ENCODE measurements around the gene WASF2.

The WASF2 gene

DNA sequence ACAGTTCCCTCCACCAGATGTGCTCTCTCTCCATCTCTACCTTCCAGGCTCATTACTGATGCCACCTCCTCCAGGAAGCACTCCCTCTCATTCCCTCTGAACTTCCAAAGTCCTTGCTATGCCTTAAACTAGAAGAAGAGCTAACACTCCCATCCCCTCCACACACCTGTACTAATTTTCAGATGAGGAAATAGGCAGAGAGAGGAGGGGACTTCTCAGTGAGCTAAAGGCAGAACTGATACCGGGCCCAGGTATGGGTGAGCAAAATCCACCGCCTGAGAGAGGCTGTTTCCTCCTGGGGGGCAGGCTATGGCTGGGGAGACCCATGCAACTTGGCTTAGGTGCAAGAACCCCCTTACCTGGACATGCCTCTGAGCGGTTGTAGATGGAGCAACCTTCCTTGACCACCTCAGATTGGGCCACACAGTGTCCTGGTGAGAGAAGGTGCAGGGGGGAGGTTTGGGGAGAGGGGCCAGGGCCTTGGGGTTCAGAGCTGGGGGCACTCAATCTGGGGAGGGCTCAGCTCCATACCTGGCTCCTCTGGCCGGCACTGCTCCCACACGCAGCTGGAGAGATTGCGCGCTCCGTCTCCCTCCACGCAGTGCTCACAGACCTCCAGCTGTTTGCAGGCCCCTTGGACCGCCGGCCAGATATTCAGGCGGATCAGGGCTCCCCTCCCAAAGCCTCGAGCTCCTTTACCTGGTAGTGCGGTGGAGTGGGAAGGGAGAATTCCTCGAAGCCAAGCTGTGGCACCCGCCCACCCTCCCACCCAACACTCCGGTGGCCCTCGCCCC lies 107.8 kb downstream of the WASF2 start:
- Histone ChIP-seq H3K27me3 (ENCODE audit: insufficient read depth, low read length) (peaks cover 4% of the 10 kb centered on the region; the same call in 1 of the 2 replicates), H2AFZ (ENCODE audit: low read length) (no peak overlapping the region), H4K20me1 (ENCODE audit: insufficient read depth, low read length) (no peaks in the 10 kb centered on the region), H3K4me3 (ENCODE audit: low read depth, low read length, poor library complexity, severe bottlenecking) (no peak overlapping the region), H3K4me2 (ENCODE audit: low read length) (no peak overlapping the region), H3K36me3 (ENCODE audit: insufficient read depth, low read length) (no peaks in the 10 kb centered on the region), H3K79me2 (ENCODE audit: insufficient read depth, low read length) (no peaks in the 10 kb centered on the region), H3K9ac (ENCODE audit: low read length) (no peak overlapping the region), H3F3A (ENCODE audit: insufficient read depth, low read length) (no peaks in the 10 kb centered on the region), H3K4me1 (ENCODE audit: insufficient read depth, low read length, severe bottlenecking) (no peaks in the 10 kb centered on the region), H3K9me2 (ENCODE audit: low read depth, low read length) (no peaks in the 10 kb centered on the region), H3K27ac (ENCODE audit: low read depth, low read length, poor library complexity, severe bottlenecking) (no peak overlapping the region), H3K9me3 (ENCODE audit: low read length) (no peaks in the 10 kb centered on the region)
- TF ChIP-seq CTCF (IDR thresholded peaks at IDR 0.05; ENCODE audit: low read length) (no peak), EZH2 (IDR thresholded peaks at IDR 0.05; ENCODE audit: borderline replicate concordance, low read length) (no peak)

DNA sequence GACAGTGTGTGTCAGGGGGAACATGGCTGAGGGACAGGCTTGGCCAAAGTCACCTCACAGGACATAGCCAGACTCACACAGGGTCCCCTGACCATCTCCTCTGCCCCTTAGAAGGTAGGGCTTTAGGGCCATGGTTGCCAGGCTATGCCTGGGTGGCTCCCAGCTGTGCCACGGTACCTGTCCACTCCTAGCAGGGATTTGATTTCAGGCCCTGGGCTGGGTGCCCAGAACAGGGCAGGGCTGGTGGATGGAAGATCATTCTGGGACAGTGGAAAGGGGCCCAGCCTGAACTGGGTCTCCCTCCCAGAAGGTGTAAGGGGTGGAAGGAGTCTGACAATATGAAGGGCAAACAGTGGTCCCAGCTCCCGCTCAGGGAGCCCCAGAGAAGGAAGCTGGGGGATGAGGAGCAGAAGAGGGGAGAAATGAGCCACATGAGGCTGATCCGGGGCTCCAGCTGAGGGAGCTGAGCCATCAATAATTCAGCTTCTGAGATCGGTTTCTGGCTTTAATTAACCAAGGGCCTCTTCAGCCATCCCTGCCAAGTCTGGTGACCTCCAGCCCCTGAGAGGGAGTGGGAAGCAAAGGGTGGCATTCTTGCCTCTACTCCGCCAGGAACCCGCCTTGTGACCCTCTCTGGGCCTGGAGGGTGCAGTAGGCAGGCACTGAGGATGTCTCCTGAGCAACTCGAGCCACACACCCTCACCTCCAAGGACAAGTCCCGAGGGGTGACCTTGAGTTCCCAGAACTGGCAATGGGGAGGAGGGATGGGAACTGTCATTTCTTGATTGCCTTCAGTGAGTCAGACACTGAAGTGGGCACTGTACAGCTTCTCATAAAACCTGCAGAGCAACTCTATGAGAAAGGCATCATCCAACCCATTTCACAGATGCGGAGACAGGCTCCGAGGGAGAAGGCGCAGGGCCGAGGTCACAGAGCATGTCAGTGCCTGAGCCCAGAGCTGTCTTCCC lies 108.9 kb downstream of the WASF2 start:
- no peak overlapping the region for H3K27ac ChIP-seq (ENCODE audit: low read depth, low read length, poor library complexity, severe bottlenecking)
- H3K4me2 ChIP-seq (ENCODE audit: low read length) = no peak overlapping the region
- H3F3A ChIP-seq (ENCODE audit: insufficient read depth, low read length) = no peaks in the 10 kb centered on the region
- H3K9me3 ChIP-seq (ENCODE audit: low read length) = no peaks in the 10 kb centered on the region
- H3K79me2 ChIP-seq (ENCODE audit: insufficient read depth, low read length) = no peaks in the 10 kb centered on the region
- no peak overlapping the region for H2AFZ ChIP-seq (ENCODE audit: low read length)
- no peaks in the 10 kb centered on the region for H4K20me1 ChIP-seq (ENCODE audit: insufficient read depth, low read length)
- peaks cover 4% of the 10 kb centered on the region; the same call in 1 of the 2 replicates for H3K27me3 ChIP-seq (ENCODE audit: insufficient read depth, low read length)
- H3K4me3 ChIP-seq (ENCODE audit: low read depth, low read length, poor library complexity, severe bottlenecking) = no peak overlapping the region
- H3K9me2 ChIP-seq (ENCODE audit: low read depth, low read length) = no peaks in the 10 kb centered on the region
- TF ChIP-seq EZH2 (IDR thresholded peaks at IDR 0.05; ENCODE audit: borderline replicate concordance, low read length) = no peak
- TF ChIP-seq CTCF (IDR thresholded peaks at IDR 0.05; ENCODE audit: low read length) = no peak
- H3K36me3 ChIP-seq (ENCODE audit: insufficient read depth, low read length) = no peaks in the 10 kb centered on the region
- H3K9ac ChIP-seq (ENCODE audit: low read length) = no peak overlapping the region
- H3K4me1 ChIP-seq (ENCODE audit: insufficient read depth, low read length, severe bottlenecking) = no peaks in the 10 kb centered on the region

DNA sequence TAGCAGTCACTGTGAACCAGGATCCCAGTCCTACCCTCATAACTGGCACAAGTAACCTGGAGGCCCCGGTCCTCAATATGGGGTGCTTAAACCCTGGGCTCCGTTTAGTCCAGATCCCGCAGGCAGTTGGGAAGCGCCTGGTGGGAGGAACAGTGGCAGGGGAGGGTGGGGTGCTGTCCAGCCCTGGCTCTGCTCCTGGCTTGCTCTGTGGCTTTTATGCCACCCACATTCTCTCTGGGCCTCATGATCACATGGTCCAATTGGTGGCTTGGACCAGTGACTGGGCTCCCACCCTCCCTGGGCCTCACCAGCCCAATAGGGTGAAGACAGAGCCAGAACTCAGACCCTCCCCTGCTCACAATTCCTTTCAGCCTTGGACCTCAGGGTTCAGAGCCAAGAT lies 109.7 kb downstream of the WASF2 start:
- no peaks in the 10 kb centered on the region for H3K4me1 ChIP-seq (ENCODE audit: insufficient read depth, low read length, severe bottlenecking)
- H3K79me2 ChIP-seq (ENCODE audit: insufficient read depth, low read length) = no peaks in the 10 kb centered on the region
- H3K9me3 ChIP-seq (ENCODE audit: low read length) = no peaks in the 10 kb centered on the region
- no peaks in the 10 kb centered on the region for H3K9me2 ChIP-seq (ENCODE audit: low read depth, low read length)
- no peak overlapping the region for H2AFZ ChIP-seq (ENCODE audit: low read length)
- H3K36me3 ChIP-seq (ENCODE audit: insufficient read depth, low read length) = no peaks in the 10 kb centered on the region
- no peak overlapping the region for H3K4me3 ChIP-seq (ENCODE audit: low read depth, low read length, poor library complexity, severe bottlenecking)
- TF ChIP-seq CTCF (IDR thresholded peaks at IDR 0.05; ENCODE audit: low read length) (no peak), EZH2 (IDR thresholded peaks at IDR 0.05; ENCODE audit: borderline replicate concordance, low read length) (no peak)
- H3K4me2 ChIP-seq (ENCODE audit: low read length) = no peak overlapping the region
- H3K9ac ChIP-seq (ENCODE audit: low read length) = no peak overlapping the region
- H3F3A ChIP-seq (ENCODE audit: insufficient read depth, low read length) = no peaks in the 10 kb centered on the region
- no peak overlapping the region for H3K27ac ChIP-seq (ENCODE audit: low read depth, low read length, poor library complexity, severe bottlenecking)
- H3K27me3 ChIP-seq (ENCODE audit: insufficient read depth, low read length) = peaks cover 8% of the 10 kb centered on the region; the same call in 1 of the 2 replicates
- no peaks in the 10 kb centered on the region for H4K20me1 ChIP-seq (ENCODE audit: insufficient read depth, low read length)

Data from OCI-LY1 (cell line).